Measurements from ENCODE around the gene STAB2. TPM values are rescaled to one million over a fixed set of nuclear protein-coding genes. Genes with fewer than 3 reads are reported as not detected.
"Not testable (repeated sequence)": the region's sequence is repeated elsewhere in the genome, so short reads cannot be mapped to it uniquely, and the experiment has no call there.

The STAB2 gene
- total RNA-seq, 1 experiment from 2014 or later = not detected

- H3K9me3 Mint-ChIP-seq (ENCODE audit: unreplicated experiment) = no peaks in the 10 kb centered on the region
- CTCF ChIA-PET = interaction anchor here (0.6 to 0.7 kb wide), 4 partner anchors 23 to 925 kb away, joined by 3 read pairs; no protein-coding TSS in a partner anchor
These were observed 221.3 kb downstream of the STAB2 start for GRCh38 chr12:103808239-103808880.

GRCh38 chr12:103809154-103809553 is 222.1 kb downstream of the STAB2 start:
- intact Hi-C loops (cut with micrococcal nuclease) = no loop called here
- ChIA-PET CTCF (interaction anchor here (0.7 kb wide), 2 partner anchors 24 to 117 kb away, joined by 3 read pairs; no protein-coding TSS in a partner anchor), POLR2A (no interaction called here)
- H3K4me1 Mint-ChIP-seq (ENCODE audit: insufficient read depth, unreplicated experiment) = peaks cover 22% of the 10 kb centered on the region
- DNase-seq (ENCODE audit: unreplicated experiment) = no peak
- H3K36me3 Mint-ChIP-seq (ENCODE audit: insufficient read depth, unreplicated experiment) = peaks cover 26% of the 10 kb centered on the region
- no peak overlapping the region for H3K4me3 Mint-ChIP-seq (ENCODE audit: unreplicated experiment)
- no peak overlapping the region for H3K27ac Mint-ChIP-seq (ENCODE audit: low read depth, unreplicated experiment)
- no peaks in the 10 kb centered on the region for H3K27me3 Mint-ChIP-seq (ENCODE audit: insufficient read depth, unreplicated experiment)
- no TSS peak for BruUV-seq (replicated peaks)
- no peak for TF ChIP-seq CTCF (IDR thresholded peaks at IDR 0.05; ENCODE audit: unreplicated experiment)
- no peaks in the 10 kb centered on the region for H3K9me3 Mint-ChIP-seq (ENCODE audit: unreplicated experiment)

More at GRCh38 chr12:103808239-103808880, 221.3 kb downstream of the STAB2 start:
- no peak for DNase-seq (ENCODE audit: unreplicated experiment)
- no peak overlapping the region for H3K27ac Mint-ChIP-seq (ENCODE audit: low read depth, unreplicated experiment)
- peaks cover 22% of the 10 kb centered on the region for H3K36me3 Mint-ChIP-seq (ENCODE audit: insufficient read depth, unreplicated experiment)
- no TSS peak for BruUV-seq (replicated peaks)
- no peak overlapping the region for H3K4me3 Mint-ChIP-seq (ENCODE audit: unreplicated experiment)
- intact Hi-C loops (cut with micrococcal nuclease) = no loop called here
- H3K4me1 Mint-ChIP-seq (ENCODE audit: insufficient read depth, unreplicated experiment) = peaks cover 25% of the 10 kb centered on the region
- TF ChIP-seq CTCF (IDR thresholded peaks at IDR 0.05; ENCODE audit: unreplicated experiment) = no peak
- H3K27me3 Mint-ChIP-seq (ENCODE audit: insufficient read depth, unreplicated experiment) = no peaks in the 10 kb centered on the region
- POLR2A ChIA-PET = no interaction called here

GRCh38 chr12:103809639-103810038 is 222.6 kb downstream of the STAB2 start:
- CTCF ChIA-PET = interaction anchor here (0.7 kb wide), 1 partner anchor 117 kb away, joined by 3 read pairs; no protein-coding TSS in a partner anchor
- Mint-ChIP-seq H3K4me1 (ENCODE audit: insufficient read depth, unreplicated experiment) (peaks cover 18% of the 10 kb centered on the region), H3K36me3 (ENCODE audit: insufficient read depth, unreplicated experiment) (peaks cover 26% of the 10 kb centered on the region)
- intact Hi-C loops (cut with micrococcal nuclease); POLR2A ChIA-PET; H3K27ac Mint-ChIP-seq (ENCODE audit: low read depth, unreplicated experiment); DNase-seq (ENCODE audit: unreplicated experiment); BruUV-seq (replicated peaks); H3K9me3 Mint-ChIP-seq (ENCODE audit: unreplicated experiment); H3K27me3 Mint-ChIP-seq (ENCODE audit: insufficient read depth, unreplicated experiment); H3K4me3 Mint-ChIP-seq (ENCODE audit: unreplicated experiment): not testable (repeated sequence)

- DNase-seq (ENCODE audit: unreplicated experiment) = no peak
- no TSS peak for BruUV-seq (replicated peaks)
- Mint-ChIP-seq H3K36me3 (ENCODE audit: insufficient read depth, unreplicated experiment) (peaks cover 26% of the 10 kb centered on the region), H3K9me3 (ENCODE audit: unreplicated experiment) (no peaks in the 10 kb centered on the region), H3K4me1 (ENCODE audit: insufficient read depth, unreplicated experiment) (peaks cover 13% of the 10 kb centered on the region), H3K4me3 (ENCODE audit: unreplicated experiment) (no peak overlapping the region), H3K27me3 (ENCODE audit: insufficient read depth, unreplicated experiment) (no peaks in the 10 kb centered on the region), H3K27ac (ENCODE audit: low read depth, unreplicated experiment) (no peak overlapping the region)
- intact Hi-C loops (cut with micrococcal nuclease) = no loop called here
- ChIA-PET POLR2A (no interaction called here), CTCF (no interaction called here)
- TF ChIP-seq CTCF (IDR thresholded peaks at IDR 0.05; ENCODE audit: unreplicated experiment) = no peak
These were observed 223.0 kb downstream of the STAB2 start for GRCh38 chr12:103810111-103810510.
